Measurements from ENCODE around the gene CABP7.

DNA sequence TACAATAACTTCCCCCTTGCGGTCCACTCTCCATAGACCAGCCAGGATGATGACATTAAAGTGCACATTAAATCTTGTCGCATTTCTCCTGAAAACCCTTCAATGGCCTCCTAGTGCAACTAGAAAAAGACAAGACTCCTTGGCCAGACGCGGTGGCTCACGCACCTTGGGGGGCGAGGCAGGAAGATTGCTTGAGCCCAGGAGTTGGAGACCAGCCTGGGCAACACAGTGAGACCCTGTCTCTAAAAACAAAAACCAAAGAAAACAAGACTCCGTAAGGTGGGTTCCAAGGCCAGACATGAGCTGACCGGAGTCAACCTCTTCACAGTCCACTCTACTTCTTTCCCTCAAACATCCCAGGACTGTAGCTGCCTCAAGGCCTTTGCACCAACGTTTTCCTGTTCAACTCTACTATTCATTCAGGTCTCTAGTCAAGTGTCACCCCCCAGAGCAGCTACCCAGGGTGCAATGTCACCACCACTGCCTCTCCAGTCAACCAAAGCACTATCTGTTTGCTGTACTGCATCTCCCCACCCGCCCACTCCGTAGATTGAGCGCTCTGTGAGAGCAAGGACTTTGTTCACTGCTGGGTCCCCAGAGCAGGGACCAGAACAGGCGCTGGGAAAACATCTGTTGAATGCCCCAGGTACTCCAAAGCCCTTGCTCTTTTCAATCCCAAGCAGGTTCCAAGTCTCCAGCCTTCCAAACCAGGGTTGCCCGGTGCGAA is 46.3 kb downstream of the CABP7 start:
- TF ChIP-seq, protein P1, sequence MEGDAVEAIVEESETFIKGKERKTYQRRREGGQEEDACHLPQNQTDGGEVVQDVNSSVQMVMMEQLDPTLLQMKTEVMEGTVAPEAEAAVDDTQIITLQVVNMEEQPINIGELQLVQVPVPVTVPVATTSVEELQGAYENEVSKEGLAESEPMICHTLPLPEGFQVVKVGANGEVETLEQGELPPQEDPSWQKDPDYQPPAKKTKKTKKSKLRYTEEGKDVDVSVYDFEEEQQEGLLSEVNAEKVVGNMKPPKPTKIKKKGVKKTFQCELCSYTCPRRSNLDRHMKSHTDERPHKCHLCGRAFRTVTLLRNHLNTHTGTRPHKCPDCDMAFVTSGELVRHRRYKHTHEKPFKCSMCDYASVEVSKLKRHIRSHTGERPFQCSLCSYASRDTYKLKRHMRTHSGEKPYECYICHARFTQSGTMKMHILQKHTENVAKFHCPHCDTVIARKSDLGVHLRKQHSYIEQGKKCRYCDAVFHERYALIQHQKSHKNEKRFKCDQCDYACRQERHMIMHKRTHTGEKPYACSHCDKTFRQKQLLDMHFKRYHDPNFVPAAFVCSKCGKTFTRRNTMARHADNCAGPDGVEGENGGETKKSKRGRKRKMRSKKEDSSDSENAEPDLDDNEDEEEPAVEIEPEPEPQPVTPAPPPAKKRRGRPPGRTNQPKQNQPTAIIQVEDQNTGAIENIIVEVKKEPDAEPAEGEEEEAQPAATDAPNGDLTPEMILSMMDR (IDR thresholded peaks at IDR 0.05) = no peak
- TF ChIP-seq EZH2 (IDR thresholded peaks at IDR 0.05; ENCODE audit: borderline replicate concordance, insufficient read depth, low read depth, low read length, poor library complexity, severe bottlenecking) = no peak
